HepG2 (cell line): ENCODE measurements around the gene ALDH16A1. TPM values are rescaled to one million over a fixed set of nuclear protein-coding genes. Genes with fewer than 3 reads are reported as not detected.

Source experiments
- CENPT ChIP-seq: sonication (generic); formaldehyde crosslinking; IDR thresholded peaks from 2 replicates; pipeline ENCODE4 v1.8.0; 2022; ENCODE audit warnings: low read depth, mild to moderate bottlenecking, moderate library complexity, missing genetic modification reagents
- FOXJ3 ChIP-seq: sonication (generic); formaldehyde crosslinking; IDR thresholded peaks from 2 replicates; pipeline ENCODE4 v1.4.0; 2020; ENCODE audit warnings: missing genetic modification reagents, mild to moderate bottlenecking, borderline replicate concordance
- FOXP1 ChIP-seq, 2 experiments: fragments of 450-650 bp in 1 of 2; IDR thresholded peaks; 2 replicates each; pipeline ENCODE4 v1.6.1; 2017 to 2018; ENCODE audit warnings: antibody characterized with exemption in 1 of 2
- HOXA3 ChIP-seq: sonication (generic); formaldehyde crosslinking; IDR thresholded peaks from 2 replicates; pipeline ENCODE4 v1.5.0; 2020; ENCODE audit warnings: missing genetic modification reagents
- HOXD1 ChIP-seq: sonication (generic); formaldehyde crosslinking; IDR thresholded peaks from 2 replicates; pipeline ENCODE4 v1.5.0; 2020; ENCODE audit warnings: missing genetic modification reagents
- MAX ChIP-seq: IDR thresholded peaks from 2 replicates; pipeline ENCODE4 v1.6.1; 2012; ENCODE audit warnings: inconsistent platforms
- NFRKB ChIP-seq: fragments of 450-650 bp; IDR thresholded peaks from 2 replicates; pipeline ENCODE4 v1.6.1; 2017
- NFYC ChIP-seq: IDR thresholded peaks from 2 replicates; pipeline ENCODE4 v1.6.1; 2016; ENCODE audit warnings: missing genetic modification reagents, missing compliant biosample characterization
- ONECUT2 ChIP-seq: sonication (generic); formaldehyde crosslinking; IDR thresholded peaks from 2 replicates; pipeline ENCODE4 v1.4.0; 2020; ENCODE audit warnings: missing genetic modification reagents
- RXRB ChIP-seq: IDR thresholded peaks from 2 replicates; pipeline ENCODE4 v1.6.1; 2016; ENCODE audit warnings: borderline replicate concordance, missing genetic modification reagents, missing compliant biosample characterization
- SNAI1 ChIP-seq: sonication (generic); formaldehyde crosslinking; IDR thresholded peaks from 2 replicates; pipeline ENCODE4 v1.5.0; 2020; ENCODE audit warnings: mild to moderate bottlenecking, missing genetic modification reagents, borderline replicate concordance
- SP5 ChIP-seq: IDR thresholded peaks from 2 replicates; pipeline ENCODE4 v1.6.1; 2016; ENCODE audit warnings: low read depth, borderline replicate concordance
- TFE3 ChIP-seq: IDR thresholded peaks from 2 replicates; pipeline ENCODE4 v1.6.1; 2016
- TOPORS ChIP-seq: sonication (generic); formaldehyde crosslinking; IDR thresholded peaks from 2 replicates; pipeline ENCODE4 v1.8.0; 2023; ENCODE audit warnings: mild to moderate bottlenecking, missing genetic modification reagents
- YY1 ChIP-seq: IDR thresholded peaks from 2 replicates; pipeline ENCODE4 v1.6.1; 2011; ENCODE audit warnings: low read length, low read depth, moderate library complexity, mild to moderate bottlenecking; ENCODE audit not compliant: insufficient read depth, insufficient replicate concordance
- ZBTB25 ChIP-seq: IDR thresholded peaks from 2 replicates; pipeline ENCODE4 v1.6.1; 2018; ENCODE audit warnings: missing genetic modification reagents
- ZBTB7B ChIP-seq: sonication (generic); formaldehyde crosslinking; IDR thresholded peaks from 2 replicates; pipeline ENCODE4 v1.4.0; 2020; ENCODE audit warnings: missing genetic modification reagents
- ZKSCAN5 ChIP-seq: sonication (generic); formaldehyde crosslinking; IDR thresholded peaks from 2 replicates; pipeline ENCODE4 v1.5.1; 2020; ENCODE audit warnings: mild to moderate bottlenecking, missing genetic modification reagents
- ZNF263 ChIP-seq: sonication (generic); formaldehyde crosslinking; IDR thresholded peaks from 2 replicates; pipeline ENCODE4 v1.4.0; 2020; ENCODE audit warnings: missing genetic modification reagents
- ZNF274 ChIP-seq: sonication (generic); formaldehyde crosslinking; IDR thresholded peaks from 2 replicates; pipeline ENCODE4 v1.5.1; 2020; ENCODE audit warnings: mild to moderate bottlenecking, missing genetic modification reagents
- ZNF383 ChIP-seq: sonication (generic); formaldehyde crosslinking; IDR thresholded peaks from 2 replicates; pipeline ENCODE4 v1.4.0; 2020; ENCODE audit warnings: missing genetic modification reagents, mild to moderate bottlenecking, borderline replicate concordance
- ZNF563 ChIP-seq: sonication (generic); formaldehyde crosslinking; IDR thresholded peaks from 2 replicates; pipeline ENCODE4 v1.8.0; 2022; ENCODE audit warnings: mild to moderate bottlenecking, moderate library complexity, missing genetic modification reagents
- ZNF687 ChIP-seq: sonication (generic); formaldehyde crosslinking; IDR thresholded peaks from 2 replicates; pipeline ENCODE4 v1.5.1; 2020; ENCODE audit warnings: mild to moderate bottlenecking, missing genetic modification reagents, moderate library complexity
- polyA plus RNA-seq, 8 experiments: library from polyadenylated mRNA; depleted of rRNA in 3 of 8; stranded (reverse) in 7 of 8; unstranded in 1 of 8; fragments of >200 nt; fragmentation: Illumina TruSeq in 4 of 8; extraction: Trizol in 4 of 8; gene quantifications; 2 replicates each; pipeline versions ENCODE4 v1.2.1 to v1.2.3, GENCODE V29; 2011 to 2016; ENCODE audit warnings: low read depth in 4 of 8, missing spikeins in 1 of 8, mixed read lengths in 1 of 8; ENCODE audit not compliant: insufficient read depth in 1 of 8
- total RNA-seq, 5 experiments: library from RNA; depleted of rRNA; stranded (reverse); fragments of >200 nt; fragmentation: Illumina TruSeq; extraction: Trizol; gene quantifications; 2 replicates each; pipeline ENCODE4 v1.2.3, GENCODE V29; 2016; ENCODE audit warnings: low read depth in 1 of 5

ALDH16A1 gene
- total and polyA plus RNA-seq, 2 of the 13 experiments (the other 11 are each of a cell fraction or from before 2014, with no cell fraction given) = 8.4 to 34.9 TPM

GRCh38 chr19:49453013-49453756, at the start of gene ALDH16A1 (continued):
- TF ChIP-seq ZNF687 (CRISPR knock-in tag) (peak; percentile 90), ZKSCAN5 (no peak), ZNF263 (CRISPR knock-in tag) (peak; percentile 67), ZNF274 (CRISPR knock-in tag) (peak; percentile 43; the same call in 1 of the 2 replicates), FOXJ3 (CRISPR knock-in tag) (0 out of 2 replicates have a peak, but pooled peaks have one; percentile 9), TFE3 (peak; percentile 36; the same call in 1 of the 2 replicates), ZBTB7B (CRISPR knock-in tag) (0 out of 2 replicates have a peak, but pooled peaks have one; percentile 2), RXRB (CRISPR knock-in tag) (peak; percentile 3; the same call in 1 of the 2 replicates), ZNF563 (CRISPR knock-in tag) (peak; percentile 100), SNAI1 (CRISPR knock-in tag) (peak; percentile 67; the same call in 1 of the 2 replicates), NFRKB (no peak), ZNF383 (CRISPR knock-in tag) (no peak), YY1 (peak; percentile 54), MAX (peak; percentile 90), CENPT (CRISPR knock-in tag) (no peak; the same call in 1 of the 2 replicates), ONECUT2 (no peak), NFYC (CRISPR knock-in tag) (peak; percentile 92), SP5 (peak; percentile 85), TOPORS (CRISPR knock-in tag) (peak; percentile 21; the same call in 1 of the 2 replicates), HOXD1 (CRISPR knock-in tag) (peak; percentile 70; the same call in 1 of the 2 replicates), HOXA3 (peak; percentile 46), ZBTB25 (0 out of 2 replicates have a peak, but pooled peaks have one; percentile 72), FOXP1 (IDR thresholded peaks at IDR 0.05) (no peak), FOXP1 (CRISPR knock-in tag; IDR thresholded peaks at IDR 0.05) (no peak)
